Cardiac muscle cell (in vitro differentiated cells and primary cell): ENCODE results near the gene AHCTF1. TPM values are rescaled to one million over a fixed set of nuclear protein-coding genes. Genes with fewer than 3 reads are reported as not detected.
A peak's percentile ranks its signal among the peaks of the same experiment; 100 is the strongest.
"Not testable (repeated sequence)": the region's sequence is repeated elsewhere in the genome, so short reads cannot be mapped to it uniquely, and the experiment has no call there.

Experiments
- DNase-seq, 2 donors: peaks; one replicate each; pipeline versions ENCODE4 v3.0.0 to v3.0.0-alpha.2; 2010 to 2017; ENCODE audit warnings: low read depth in 1 of 2, low spot score in 1 of 2
- H3K27ac ChIP-seq: fragments of 200-600 bp; sonication (generic); 2 replicates; pipeline ENCODE4 v1.5.1; 2016
- H3K27me3 ChIP-seq: fragments of 200-600 bp; sonication (generic); 2 replicates; pipeline ENCODE4 v1.6.0; 2016; ENCODE audit warnings: control low read depth
- H3K36me3 ChIP-seq: fragments of 200-600 bp; sonication (generic); 2 replicates; pipeline ENCODE4 v1.5.1; 2016; ENCODE audit warnings: control low read depth
- H3K4me1 ChIP-seq: fragments of 200-600 bp; sonication (generic); 2 replicates; pipeline ENCODE4 v1.8.1; 2017; ENCODE audit warnings: low read depth, mild to moderate bottlenecking, mixed run types
- H3K4me3 ChIP-seq: fragments of 200-600 bp; sonication (generic); 2 replicates; pipeline ENCODE4 v1.5.1; 2016; ENCODE audit warnings: mild to moderate bottlenecking
- H3K9me3 ChIP-seq: fragments of 200-600 bp; sonication (generic); 2 replicates; pipeline ENCODE4 v1.5.1; 2017; ENCODE audit warnings: low read depth, mild to moderate bottlenecking, control low read depth
- polyA plus RNA-seq: library from polyadenylated mRNA; unstranded; fragments of >200 nt; fragmentation: Nextera tagmentation; extraction: Ambion mirVana; gene quantifications from 2 replicates; pipeline ENCODE4 v1.2.1, GENCODE V29; 2016
- total RNA-seq: library from RNA; depleted of rRNA; stranded (reverse); fragments of >200 nt; gene quantifications from 2 replicates; pipeline ENCODE4 v1.2.3, GENCODE V29; 2016
- TF ChIP-seq, protein P1 (sequence below): IDR thresholded peaks from 2 replicates; pipeline ENCODE4 v1.5.1; 2012; ENCODE audit warnings: low read depth, mild to moderate bottlenecking, low read length

The AHCTF1 gene
- total and polyA plus RNA-seq, 2 experiments from 2014 or later = 6.3 to 19.1 TPM

DNA sequence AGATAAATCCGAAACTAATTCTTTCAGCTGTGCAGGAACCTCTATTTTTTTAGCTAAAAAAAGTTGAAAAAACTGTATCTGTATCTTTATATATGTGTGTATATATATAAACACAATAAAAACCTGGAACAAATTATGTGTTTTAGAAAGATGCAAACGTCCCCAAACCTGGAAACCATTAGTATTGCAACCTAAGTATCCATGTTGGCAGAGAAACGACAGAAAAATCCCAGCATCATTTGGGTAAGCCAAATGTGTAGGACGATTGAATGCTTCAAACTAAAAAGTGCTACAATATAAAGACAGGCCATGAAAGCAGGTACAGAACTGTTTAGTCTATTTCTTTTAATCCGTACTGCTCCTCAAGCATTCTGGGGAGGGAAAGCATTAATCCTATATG, 87.9 kb downstream of the AHCTF1 start:
- Histone ChIP-seq H3K27ac (no peak overlapping the region), H3K4me3 (no peak overlapping the region), H3K4me1 (no peaks in the 10 kb centered on the region), H3K9me3 (no peaks in the 10 kb centered on the region), H3K36me3 (peaks cover 41% of the 10 kb centered on the region), H3K27me3 (no peaks in the 10 kb centered on the region)
- TF ChIP-seq, protein P1, sequence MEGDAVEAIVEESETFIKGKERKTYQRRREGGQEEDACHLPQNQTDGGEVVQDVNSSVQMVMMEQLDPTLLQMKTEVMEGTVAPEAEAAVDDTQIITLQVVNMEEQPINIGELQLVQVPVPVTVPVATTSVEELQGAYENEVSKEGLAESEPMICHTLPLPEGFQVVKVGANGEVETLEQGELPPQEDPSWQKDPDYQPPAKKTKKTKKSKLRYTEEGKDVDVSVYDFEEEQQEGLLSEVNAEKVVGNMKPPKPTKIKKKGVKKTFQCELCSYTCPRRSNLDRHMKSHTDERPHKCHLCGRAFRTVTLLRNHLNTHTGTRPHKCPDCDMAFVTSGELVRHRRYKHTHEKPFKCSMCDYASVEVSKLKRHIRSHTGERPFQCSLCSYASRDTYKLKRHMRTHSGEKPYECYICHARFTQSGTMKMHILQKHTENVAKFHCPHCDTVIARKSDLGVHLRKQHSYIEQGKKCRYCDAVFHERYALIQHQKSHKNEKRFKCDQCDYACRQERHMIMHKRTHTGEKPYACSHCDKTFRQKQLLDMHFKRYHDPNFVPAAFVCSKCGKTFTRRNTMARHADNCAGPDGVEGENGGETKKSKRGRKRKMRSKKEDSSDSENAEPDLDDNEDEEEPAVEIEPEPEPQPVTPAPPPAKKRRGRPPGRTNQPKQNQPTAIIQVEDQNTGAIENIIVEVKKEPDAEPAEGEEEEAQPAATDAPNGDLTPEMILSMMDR = no peak
- DNase-seq = no peak

DNA sequence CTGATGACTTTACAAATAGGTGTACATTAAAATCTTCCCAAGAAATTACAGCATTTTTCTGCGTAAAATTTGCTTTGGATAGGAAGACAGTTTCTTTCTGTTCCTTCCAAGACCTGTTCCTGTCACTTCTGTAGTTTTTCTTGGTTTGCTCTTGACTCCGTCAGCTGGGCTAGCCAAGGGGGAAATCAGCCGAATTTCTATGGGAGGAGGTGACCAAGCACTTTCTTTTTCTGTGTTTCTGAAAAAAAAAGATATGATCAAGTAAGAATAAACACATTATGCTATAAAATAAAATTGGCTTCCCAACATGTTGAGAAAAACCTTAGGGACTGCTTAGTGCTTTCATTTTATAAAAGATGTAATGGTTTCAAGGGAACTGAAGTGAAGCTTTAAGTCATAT, 91.0 kb downstream of the AHCTF1 start:
- not testable (repeated sequence) for H3K4me3 ChIP-seq, H3K4me1 ChIP-seq, H3K27ac ChIP-seq, DNase-seq, H3K27me3 ChIP-seq, H3K9me3 ChIP-seq
- H3K36me3 ChIP-seq = peaks cover 28% of the 10 kb centered on the region

DNA sequence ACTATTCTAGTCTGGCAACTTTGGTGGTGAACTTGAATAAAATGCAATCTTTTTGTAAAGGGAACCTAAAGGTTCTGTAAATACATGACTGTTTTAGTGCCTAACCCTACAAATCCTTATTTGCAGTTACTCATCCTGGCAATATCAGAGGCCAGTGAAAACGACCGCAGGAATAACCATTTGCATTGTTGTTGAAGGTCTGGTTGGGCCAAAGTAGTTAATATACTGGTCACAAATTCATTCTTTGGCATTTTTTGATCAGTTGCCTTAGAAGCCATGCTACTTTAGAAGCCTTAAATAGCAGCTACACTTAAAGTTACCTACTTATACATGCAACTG, 93.7 kb downstream of the AHCTF1 start:
- H3K27me3 ChIP-seq = no peaks in the 10 kb centered on the region
- no peak overlapping the region for H3K4me3 ChIP-seq
- no peaks in the 10 kb centered on the region for H3K4me1 ChIP-seq
- H3K36me3 ChIP-seq = peaks cover 26% of the 10 kb centered on the region
- no peaks in the 10 kb centered on the region for H3K9me3 ChIP-seq
- TF ChIP-seq, protein P1 = no peak
- no peak for DNase-seq
- peak overlapping the region; percentile 18 for H3K27ac ChIP-seq

DNA sequence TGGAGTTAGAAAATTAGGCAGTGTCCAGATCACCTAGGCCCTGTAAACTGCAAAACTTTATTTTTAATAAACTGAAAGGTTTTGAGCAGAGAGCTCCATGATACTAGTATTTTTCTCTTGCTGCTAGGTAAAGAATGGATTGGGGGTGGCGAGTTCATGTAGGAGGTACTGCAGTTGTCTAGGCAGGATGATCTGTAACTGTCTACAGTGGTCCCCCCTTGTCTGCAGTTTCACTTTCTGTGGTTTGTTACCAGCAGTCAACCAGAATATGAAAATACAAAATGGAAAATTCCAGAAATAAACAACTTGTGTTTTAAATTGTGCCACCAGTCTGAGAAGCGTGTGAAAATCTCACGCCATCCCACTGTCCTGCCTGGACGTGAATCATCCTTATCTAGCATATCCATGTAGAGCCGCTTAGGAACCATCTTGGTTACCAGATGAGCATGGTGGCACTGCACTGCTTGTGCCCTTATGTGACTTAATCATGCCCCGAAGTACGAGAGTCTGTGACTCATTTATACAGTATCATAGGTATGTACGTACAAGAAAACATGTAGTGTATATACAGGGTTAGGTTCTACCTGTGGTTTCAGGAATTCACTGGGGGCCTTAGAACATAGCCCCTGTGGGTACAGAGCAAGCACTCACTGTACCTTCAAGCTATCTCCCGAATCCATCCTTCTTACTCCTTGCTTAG, 94.2 kb downstream of the AHCTF1 start:
- Histone ChIP-seq H3K4me1 (no peaks in the 10 kb centered on the region), H3K4me3 (no peak overlapping the region), H3K9me3 (no peaks in the 10 kb centered on the region), H3K27me3 (no peaks in the 10 kb centered on the region), H3K27ac (no peak overlapping the region), H3K36me3 (peaks cover 22% of the 10 kb centered on the region)
- TF ChIP-seq, protein P1 = no peak
- no peak for DNase-seq

DNA sequence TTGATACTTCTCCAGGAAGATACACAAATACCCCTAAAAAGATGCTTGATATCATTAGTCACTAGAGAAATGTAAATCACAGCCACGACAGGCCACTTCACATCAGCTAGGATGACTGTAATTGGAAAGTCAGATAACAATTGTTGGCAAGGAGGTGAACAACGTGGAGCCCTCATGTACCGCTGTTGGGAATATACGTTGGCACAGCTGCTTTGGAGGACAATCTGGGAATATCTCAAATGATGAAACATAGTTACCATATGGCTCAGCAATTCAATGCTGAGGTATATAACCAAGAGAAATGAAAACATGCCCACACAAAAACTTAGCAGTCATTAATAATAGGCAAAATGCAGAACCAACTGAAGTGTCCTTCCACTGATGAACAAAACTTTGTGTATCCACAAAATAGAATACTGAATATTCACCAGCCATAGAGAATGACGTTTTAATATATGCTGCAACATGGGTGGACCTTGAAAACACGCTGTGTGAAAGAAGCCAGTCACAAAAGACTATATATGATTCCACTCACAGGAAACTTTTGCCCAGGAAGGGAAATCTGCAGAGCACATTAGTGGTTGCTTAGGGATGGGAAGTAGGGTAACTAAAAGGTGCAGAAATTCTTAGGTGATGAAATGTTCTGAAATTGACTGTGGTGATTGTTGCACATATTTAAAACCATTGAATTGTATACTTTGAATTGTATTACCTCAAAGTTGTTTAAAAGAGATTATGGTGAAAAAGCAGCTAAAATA, 95.4 kb downstream of the AHCTF1 start:
- H3K27me3 ChIP-seq = no peaks in the 10 kb centered on the region
- H3K9me3 ChIP-seq = no peaks in the 10 kb centered on the region
- H3K27ac ChIP-seq = no peak overlapping the region
- H3K36me3 ChIP-seq = peaks cover 15% of the 10 kb centered on the region
- no peak overlapping the region for H3K4me3 ChIP-seq
- TF ChIP-seq, protein P1 = no peak
- no peaks in the 10 kb centered on the region for H3K4me1 ChIP-seq
- peak in 1 of 2 donors; percentile 40 for DNase-seq

DNA sequence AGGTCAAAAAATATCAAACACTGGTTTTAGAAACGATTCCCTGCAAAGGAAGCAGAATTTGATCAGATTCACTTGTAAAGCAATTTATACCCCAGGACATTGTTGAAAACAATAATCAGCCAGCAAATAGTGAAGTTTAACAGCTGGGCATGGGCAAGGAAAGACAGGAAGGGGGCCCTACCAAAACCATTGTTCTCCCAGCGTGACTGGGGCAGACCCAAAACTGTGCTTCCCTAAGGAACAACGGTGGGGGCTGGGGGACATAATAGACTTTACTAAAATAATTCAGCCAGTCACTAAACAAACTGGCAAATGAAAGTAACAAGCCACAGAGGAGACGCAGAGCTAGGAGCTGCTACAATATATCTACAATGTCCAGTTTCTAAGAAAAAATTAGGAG, 100.2 kb downstream of the AHCTF1 start:
- no peak for DNase-seq
- Histone ChIP-seq H3K4me3 (no peak overlapping the region), H3K4me1 (no peaks in the 10 kb centered on the region), H3K9me3 (no peaks in the 10 kb centered on the region), H3K27ac (no peak overlapping the region), H3K36me3 (no peaks in the 10 kb centered on the region), H3K27me3 (no peaks in the 10 kb centered on the region)
- TF ChIP-seq, protein P1 = no peak
